HepG2 (cell line): ENCODE measurements around the gene FCN3. TPM values are rescaled to one million over a fixed set of nuclear protein-coding genes. Genes with fewer than 3 reads are reported as not detected.

Experiments used
- CBX5 ChIP-seq: sonication (generic); formaldehyde crosslinking; IDR thresholded peaks from 2 replicates; pipeline ENCODE4 v1.4.0; 2020; ENCODE audit warnings: missing genetic modification reagents, borderline replicate concordance
- ERF ChIP-seq: IDR thresholded peaks from 2 replicates; pipeline ENCODE4 v1.6.1; 2018; ENCODE audit warnings: missing biosample characterization, missing genetic modification reagents
- FOXC1 ChIP-seq: sonication (generic); formaldehyde crosslinking; IDR thresholded peaks from 2 replicates; pipeline ENCODE4 v1.8.0; 2022; ENCODE audit warnings: mild to moderate bottlenecking, missing genetic modification reagents, borderline replicate concordance
- HMG20A ChIP-seq: IDR thresholded peaks from 2 replicates; pipeline ENCODE4 v1.6.1; 2016; ENCODE audit warnings: borderline replicate concordance
- KDM1A ChIP-seq: IDR thresholded peaks from 2 replicates; pipeline ENCODE4 v1.6.1; 2016; ENCODE audit warnings: missing compliant biosample characterization
- KLF11 ChIP-seq: IDR thresholded peaks from 2 replicates; pipeline ENCODE4 v1.6.1; 2016; ENCODE audit warnings: missing compliant biosample characterization
- MAFK ChIP-seq, 2 experiments: IDR thresholded peaks in 1 of 2; conservative IDR thresholded peaks in 1 of 2; 2 replicates each; pipeline ENCODE4 v1.6.1; 2011; ENCODE audit warnings: improper control_type of control experiment in 2 of 2, low read length in 2 of 2
- SAP130 ChIP-seq: IDR thresholded peaks from 2 replicates; pipeline ENCODE4 v1.6.1; 2016; ENCODE audit warnings: low read depth
- SP1 ChIP-seq, 2 experiments: fragments of 450-650 bp in 1 of 2; sonication (generic) in 1 of 2; formaldehyde crosslinking in 1 of 2; IDR thresholded peaks; 2 replicates each; pipeline versions ENCODE4 v1.4.0 to v1.6.1; 2016 to 2020; ENCODE audit warnings: missing genetic modification reagents in 1 of 2
- U2AF2 ChIP-seq: fragments of 200-400 bp; formaldehyde crosslinking; IDR thresholded peaks from 2 replicates; pipeline ENCODE4 v1.6.1; 2017; ENCODE audit warnings: low read depth, mild to moderate bottlenecking, low read length
- ZBTB14 ChIP-seq: sonication (generic); formaldehyde crosslinking; IDR thresholded peaks from 2 replicates; pipeline ENCODE4 v1.4.0; 2020; ENCODE audit warnings: missing genetic modification reagents
- ZEB1 ChIP-seq: IDR thresholded peaks from 2 replicates; pipeline ENCODE4 v1.6.1; 2012; ENCODE audit warnings: mild to moderate bottlenecking, low read depth, inconsistent platforms; ENCODE audit not compliant: insufficient replicate concordance
- ZGPAT ChIP-seq: IDR thresholded peaks from 2 replicates; pipeline ENCODE4 v1.6.1; 2016; ENCODE audit warnings: mild to moderate bottlenecking
- ZMYM4 ChIP-seq: sonication (generic); formaldehyde crosslinking; IDR thresholded peaks from 2 replicates; pipeline ENCODE4 v1.8.1; 2023; ENCODE audit warnings: mild to moderate bottlenecking, missing genetic modification reagents
- ZNF550 ChIP-seq: sonication (generic); formaldehyde crosslinking; IDR thresholded peaks from 2 replicates; pipeline ENCODE4 v1.4.0; 2020; ENCODE audit warnings: mild to moderate bottlenecking, missing genetic modification reagents, borderline replicate concordance
- ZNF878 ChIP-seq: sonication (generic); formaldehyde crosslinking; IDR thresholded peaks from 2 replicates; pipeline ENCODE4 v1.8.1; 2023; ENCODE audit warnings: mild to moderate bottlenecking, missing genetic modification reagents, moderate library complexity
- ZSCAN22 ChIP-seq: sonication (generic); formaldehyde crosslinking; IDR thresholded peaks from 2 replicates; pipeline ENCODE4 v1.4.0; 2020; ENCODE audit warnings: mild to moderate bottlenecking, missing genetic modification reagents
- polyA plus RNA-seq, 8 experiments: library from polyadenylated mRNA; depleted of rRNA in 3 of 8; stranded (reverse) in 7 of 8; unstranded in 1 of 8; fragments of >200 nt; fragmentation: Illumina TruSeq in 4 of 8; extraction: Trizol in 4 of 8; gene quantifications; 2 replicates each; pipeline versions ENCODE4 v1.2.1 to v1.2.3, GENCODE V29; 2011 to 2016; ENCODE audit warnings: low read depth in 4 of 8, missing spikeins in 1 of 8, mixed read lengths in 1 of 8; ENCODE audit not compliant: insufficient read depth in 1 of 8
- total RNA-seq, 5 experiments: library from RNA; depleted of rRNA; stranded (reverse); fragments of >200 nt; fragmentation: Illumina TruSeq; extraction: Trizol; gene quantifications; 2 replicates each; pipeline ENCODE4 v1.2.3, GENCODE V29; 2016; ENCODE audit warnings: low read depth in 1 of 5
- TF ChIP-seq, protein P1 (sequence below): sonication (generic); formaldehyde crosslinking; IDR thresholded peaks from 2 replicates; pipeline ENCODE4 v1.4.0; 2020; ENCODE audit warnings: mild to moderate bottlenecking, missing genetic modification reagents
- TF ChIP-seq, protein P2 (sequence below): sonication (generic); formaldehyde crosslinking; IDR thresholded peaks from 2 replicates; pipeline ENCODE4 v1.8.1; 2022; ENCODE audit warnings: low read depth, mild to moderate bottlenecking, missing genetic modification reagents

Gene FCN3
- total and polyA plus RNA-seq, 2 of the 13 experiments (the other 11 are each of a cell fraction or from before 2014, with no cell fraction given), result not detected

DNA sequence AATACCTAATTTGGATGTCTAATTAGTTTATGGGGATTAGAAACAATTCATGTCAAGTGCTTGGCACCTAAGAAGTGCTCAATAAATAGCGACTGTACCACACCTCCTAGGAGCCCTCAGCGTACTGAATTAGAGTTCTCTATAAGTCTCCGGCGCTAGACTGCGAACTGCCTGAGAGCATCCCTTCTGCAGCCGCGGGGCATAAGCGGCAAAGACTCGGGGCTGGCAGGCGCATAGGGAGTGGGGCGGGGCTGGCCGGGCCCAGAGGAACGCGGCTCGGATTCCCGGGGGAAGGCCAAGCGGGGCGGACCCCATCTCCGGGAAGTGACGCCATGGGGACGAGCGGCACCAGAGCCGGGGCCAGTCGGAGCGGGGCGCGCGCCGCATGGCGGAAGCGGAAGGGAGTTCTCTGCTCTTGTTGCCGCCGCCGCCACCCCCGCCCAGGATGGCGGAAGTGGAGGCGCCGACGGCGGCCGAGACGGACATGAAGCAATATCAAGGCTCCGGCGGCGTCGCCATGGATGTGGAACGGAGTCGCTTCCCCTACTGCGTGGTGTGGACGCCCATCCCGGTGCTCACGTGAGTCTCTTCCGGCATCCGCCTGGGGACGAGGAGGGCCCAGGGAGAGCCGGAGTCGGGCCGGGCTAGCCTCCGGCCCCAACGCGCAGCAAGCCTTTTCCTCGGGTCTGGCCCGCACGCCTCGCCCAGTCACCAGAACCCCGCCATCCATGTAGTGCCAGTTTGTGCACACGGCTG, 52.6 kb downstream of the FCN3 start, which contains the start of gene TMEM222 (continued):
- TF ChIP-seq, protein P1, sequence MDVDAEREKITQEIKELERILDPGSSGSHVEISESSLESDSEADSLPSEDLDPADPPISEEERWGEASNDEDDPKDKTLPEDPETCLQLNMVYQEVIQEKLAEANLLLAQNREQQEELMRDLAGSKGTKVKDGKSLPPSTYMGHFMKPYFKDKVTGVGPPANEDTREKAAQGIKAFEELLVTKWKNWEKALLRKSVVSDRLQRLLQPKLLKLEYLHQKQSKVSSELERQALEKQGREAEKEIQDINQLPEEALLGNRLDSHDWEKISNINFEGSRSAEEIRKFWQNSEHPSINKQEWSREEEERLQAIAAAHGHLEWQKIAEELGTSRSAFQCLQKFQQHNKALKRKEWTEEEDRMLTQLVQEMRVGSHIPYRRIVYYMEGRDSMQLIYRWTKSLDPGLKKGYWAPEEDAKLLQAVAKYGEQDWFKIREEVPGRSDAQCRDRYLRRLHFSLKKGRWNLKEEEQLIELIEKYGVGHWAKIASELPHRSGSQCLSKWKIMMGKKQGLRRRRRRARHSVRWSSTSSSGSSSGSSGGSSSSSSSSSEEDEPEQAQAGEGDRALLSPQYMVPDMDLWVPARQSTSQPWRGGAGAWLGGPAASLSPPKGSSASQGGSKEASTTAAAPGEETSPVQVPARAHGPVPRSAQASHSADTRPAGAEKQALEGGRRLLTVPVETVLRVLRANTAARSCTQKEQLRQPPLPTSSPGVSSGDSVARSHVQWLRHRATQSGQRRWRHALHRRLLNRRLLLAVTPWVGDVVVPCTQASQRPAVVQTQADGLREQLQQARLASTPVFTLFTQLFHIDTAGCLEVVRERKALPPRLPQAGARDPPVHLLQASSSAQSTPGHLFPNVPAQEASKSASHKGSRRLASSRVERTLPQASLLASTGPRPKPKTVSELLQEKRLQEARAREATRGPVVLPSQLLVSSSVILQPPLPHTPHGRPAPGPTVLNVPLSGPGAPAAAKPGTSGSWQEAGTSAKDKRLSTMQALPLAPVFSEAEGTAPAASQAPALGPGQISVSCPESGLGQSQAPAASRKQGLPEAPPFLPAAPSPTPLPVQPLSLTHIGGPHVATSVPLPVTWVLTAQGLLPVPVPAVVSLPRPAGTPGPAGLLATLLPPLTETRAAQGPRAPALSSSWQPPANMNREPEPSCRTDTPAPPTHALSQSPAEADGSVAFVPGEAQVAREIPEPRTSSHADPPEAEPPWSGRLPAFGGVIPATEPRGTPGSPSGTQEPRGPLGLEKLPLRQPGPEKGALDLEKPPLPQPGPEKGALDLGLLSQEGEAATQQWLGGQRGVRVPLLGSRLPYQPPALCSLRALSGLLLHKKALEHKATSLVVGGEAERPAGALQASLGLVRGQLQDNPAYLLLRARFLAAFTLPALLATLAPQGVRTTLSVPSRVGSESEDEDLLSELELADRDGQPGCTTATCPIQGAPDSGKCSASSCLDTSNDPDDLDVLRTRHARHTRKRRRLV, result peak; percentile 70; the same call in 1 of the 2 replicates
- peak; percentile 57; the same call in 1 of the 2 replicates for TF ChIP-seq ZBTB14 (CRISPR knock-in tag)
- peak; percentile 99 for TF ChIP-seq ZGPAT
- TF ChIP-seq SAP130 (CRISPR knock-in tag), result peak; percentile 94
- TF ChIP-seq ZNF550 (CRISPR knock-in tag), result 0 out of 2 replicates have a peak, but pooled peaks have one; percentile 51
- TF ChIP-seq ZSCAN22 (CRISPR knock-in tag), result no peak
- TF ChIP-seq KLF11, result peak; percentile 78
- no peak for TF ChIP-seq MAFK (conservative IDR thresholded peaks at IDR 0.05 in 1 of 2, IDR thresholded peaks at IDR 0.05 in 1 of 2; ENCODE audit: low read length in 2 of 2)
- peak; percentile 90; the same call in 1 of the 2 replicates for TF ChIP-seq FOXC1 (CRISPR knock-in tag)
- peak; percentile 97 for TF ChIP-seq ZMYM4 (CRISPR knock-in tag)
- TF ChIP-seq U2AF2, result no peak
- TF ChIP-seq, protein P2, sequence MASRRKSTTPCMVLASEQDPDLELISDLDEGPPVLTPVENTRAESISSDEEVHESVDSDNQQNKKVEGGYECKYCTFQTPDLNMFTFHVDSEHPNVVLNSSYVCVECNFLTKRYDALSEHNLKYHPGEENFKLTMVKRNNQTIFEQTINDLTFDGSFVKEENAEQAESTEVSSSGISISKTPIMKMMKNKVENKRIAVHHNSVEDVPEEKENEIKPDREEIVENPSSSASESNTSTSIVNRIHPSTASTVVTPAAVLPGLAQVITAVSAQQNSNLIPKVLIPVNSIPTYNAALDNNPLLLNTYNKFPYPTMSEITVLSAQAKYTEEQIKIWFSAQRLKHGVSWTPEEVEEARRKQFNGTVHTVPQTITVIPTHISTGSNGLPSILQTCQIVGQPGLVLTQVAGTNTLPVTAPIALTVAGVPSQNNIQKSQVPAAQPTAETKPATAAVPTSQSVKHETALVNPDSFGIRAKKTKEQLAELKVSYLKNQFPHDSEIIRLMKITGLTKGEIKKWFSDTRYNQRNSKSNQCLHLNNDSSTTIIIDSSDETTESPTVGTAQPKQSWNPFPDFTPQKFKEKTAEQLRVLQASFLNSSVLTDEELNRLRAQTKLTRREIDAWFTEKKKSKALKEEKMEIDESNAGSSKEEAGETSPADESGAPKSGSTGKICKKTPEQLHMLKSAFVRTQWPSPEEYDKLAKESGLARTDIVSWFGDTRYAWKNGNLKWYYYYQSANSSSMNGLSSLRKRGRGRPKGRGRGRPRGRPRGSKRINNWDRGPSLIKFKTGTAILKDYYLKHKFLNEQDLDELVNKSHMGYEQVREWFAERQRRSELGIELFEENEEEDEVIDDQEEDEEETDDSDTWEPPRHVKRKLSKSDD, result 0 out of 2 replicates have a peak, but pooled peaks have one; percentile 32
- TF ChIP-seq ZEB1, result no peak
- TF ChIP-seq ERF (CRISPR knock-in tag), result peak; percentile 93
- no peak for TF ChIP-seq SP1 (IDR thresholded peaks at IDR 0.05)
- peak; percentile 88 for TF ChIP-seq SP1 (CRISPR knock-in tag; IDR thresholded peaks at IDR 0.05)
- peak; percentile 79; the same call in 1 of the 2 replicates for TF ChIP-seq ZNF878 (CRISPR knock-in tag)
- peak; percentile 96 for TF ChIP-seq CBX5 (CRISPR knock-in tag)
- peak; percentile 42; the same call in 1 of the 2 replicates for TF ChIP-seq HMG20A (CRISPR knock-in tag)
- TF ChIP-seq KDM1A (CRISPR knock-in tag), result 0 out of 2 replicates have a peak, but pooled peaks have one; percentile 8
